HG03196 (cell line): ENCODE measurements around the gene LETM1.

Experiments used
- ATAC-seq: cut with Tn5 transposase; IDR thresholded peaks from one replicate; pipeline ENCODE4 v1.9.1; 2021; ENCODE audit not compliant: unreplicated experiment

Gene LETM1

GRCh38 chr4:1783015-1783414, 72.9 kb downstream of the LETM1 start:
- ATAC-seq: no peak

DNA sequence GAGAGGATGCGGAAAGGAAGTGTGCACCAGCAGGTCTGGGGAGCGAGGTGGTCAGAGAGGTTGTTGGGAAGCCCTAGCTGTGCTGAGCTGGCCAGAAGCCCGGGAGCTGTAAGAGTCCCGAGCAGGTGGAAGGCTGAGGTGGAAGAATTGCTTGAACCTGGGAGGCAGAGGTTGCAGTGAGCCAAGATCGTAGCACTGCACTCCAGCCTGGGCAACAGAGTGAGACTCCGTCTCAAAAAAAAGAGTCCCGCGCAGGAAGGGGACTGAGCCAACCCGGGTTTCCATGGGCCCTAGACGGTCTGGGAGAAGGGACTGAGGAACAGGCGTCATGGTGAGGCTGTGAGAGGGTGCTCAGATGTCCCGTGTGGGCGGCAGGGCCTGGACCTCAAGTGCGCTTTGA, 75.5 kb downstream of the LETM1 start:
- no peak for ATAC-seq

- no peak for ATAC-seq
Measured at GRCh38 chr4:1779588-1780382, 76.2 kb downstream of the LETM1 start.

GRCh38 chr4:1778642-1779392, 77.1 kb downstream of the LETM1 start:
- no peak for ATAC-seq

DNA sequence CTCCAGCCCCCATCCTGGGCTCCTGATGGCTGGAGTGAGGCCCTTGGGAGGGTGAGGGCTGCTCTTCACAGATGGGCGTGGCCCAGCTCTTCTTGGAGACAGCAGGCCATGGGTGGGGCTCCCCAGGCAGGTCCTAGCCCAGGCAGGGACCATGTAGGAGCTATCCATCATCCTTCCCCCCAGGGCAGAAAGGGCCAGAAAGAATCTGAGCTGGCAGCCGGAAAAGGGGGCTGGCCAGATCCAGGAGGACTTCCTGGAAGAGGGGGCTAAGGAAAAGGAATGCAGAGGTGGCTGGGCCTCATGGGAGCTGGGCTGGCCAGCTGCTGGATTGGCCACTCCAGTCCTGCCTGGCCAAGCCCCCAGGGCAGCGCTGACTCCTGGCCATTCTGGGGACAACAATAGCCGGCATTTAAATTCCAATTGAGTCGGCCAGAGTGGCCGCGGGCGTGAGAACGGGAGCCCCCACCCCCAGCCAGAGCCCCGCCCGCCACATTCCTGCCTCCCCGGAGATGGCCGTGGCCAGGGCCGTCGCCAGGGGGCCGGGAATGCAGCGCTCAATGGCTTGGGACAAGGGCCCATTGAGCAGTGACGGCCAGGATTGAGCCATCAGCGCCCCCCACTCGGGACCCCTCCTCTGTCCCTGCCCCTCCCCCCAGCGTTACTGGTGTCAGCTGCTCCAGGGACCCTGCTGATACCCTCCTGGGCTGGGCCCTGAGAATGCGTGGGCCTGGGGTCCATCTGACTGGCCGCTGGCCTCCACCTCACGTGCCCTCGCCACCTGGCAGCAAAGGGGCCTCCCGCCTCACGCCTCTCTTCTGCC, 77.9 kb downstream of the LETM1 start:
- ATAC-seq: no peak

DNA sequence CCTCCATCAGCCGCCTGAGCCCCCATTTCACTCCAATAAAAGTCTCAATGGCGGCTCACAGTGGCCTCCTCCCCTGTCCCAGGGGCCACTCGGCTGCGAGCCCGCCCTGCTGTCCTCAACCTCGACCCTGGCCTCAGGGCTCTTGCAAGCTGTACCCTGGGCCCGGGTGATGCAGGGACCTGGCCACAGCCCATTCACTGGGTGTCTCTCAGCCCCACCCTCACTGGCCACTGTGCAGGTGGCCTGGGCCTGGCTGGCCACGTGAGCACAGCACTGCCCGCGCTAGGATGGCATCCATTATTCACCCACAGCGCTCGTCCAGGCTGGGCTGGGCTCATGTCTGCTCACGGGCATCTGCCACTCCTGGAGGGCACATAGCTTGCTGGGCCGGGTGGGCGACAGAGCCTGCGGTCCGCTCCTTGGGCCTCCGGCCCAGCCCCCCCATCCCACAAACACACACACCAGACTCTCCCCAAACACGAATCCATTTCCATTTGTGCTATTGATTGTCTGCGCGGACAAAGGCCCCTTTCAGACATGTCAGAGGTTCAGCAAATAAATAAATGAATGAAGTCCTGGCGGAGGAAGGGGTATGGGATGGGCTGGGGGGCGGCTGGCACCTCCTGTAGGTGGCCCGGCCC, 79.3 kb downstream of the LETM1 start:
- ATAC-seq: no peak

GRCh38 chr4:1775731-1776500, 80.0 kb downstream of the LETM1 start:
- ATAC-seq: no peak

DNA sequence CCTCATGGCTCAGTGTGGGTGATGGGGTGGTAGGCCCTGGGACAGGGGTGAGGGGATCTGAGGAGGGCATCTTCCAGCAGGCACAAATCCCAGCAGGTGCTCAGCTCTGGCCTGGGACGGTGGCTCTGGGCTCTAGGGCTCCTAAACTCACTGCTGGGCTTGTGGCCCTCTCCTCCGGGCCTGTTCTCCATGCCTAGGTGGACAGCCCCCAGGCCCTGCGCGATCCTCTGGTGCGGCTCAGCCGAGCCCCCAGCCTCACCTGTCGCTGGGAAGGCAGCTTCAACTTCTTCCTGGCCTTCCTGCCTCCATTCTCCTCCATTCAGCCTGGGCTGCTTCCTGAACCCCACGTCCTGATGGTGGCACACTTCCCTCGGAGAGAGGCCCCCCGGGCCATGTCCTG, 82.2 kb downstream of the LETM1 start:
- ATAC-seq: no peak

- no peak for ATAC-seq
Measured at GRCh38 chr4:1772853-1773538, 83.0 kb downstream of the LETM1 start.

DNA sequence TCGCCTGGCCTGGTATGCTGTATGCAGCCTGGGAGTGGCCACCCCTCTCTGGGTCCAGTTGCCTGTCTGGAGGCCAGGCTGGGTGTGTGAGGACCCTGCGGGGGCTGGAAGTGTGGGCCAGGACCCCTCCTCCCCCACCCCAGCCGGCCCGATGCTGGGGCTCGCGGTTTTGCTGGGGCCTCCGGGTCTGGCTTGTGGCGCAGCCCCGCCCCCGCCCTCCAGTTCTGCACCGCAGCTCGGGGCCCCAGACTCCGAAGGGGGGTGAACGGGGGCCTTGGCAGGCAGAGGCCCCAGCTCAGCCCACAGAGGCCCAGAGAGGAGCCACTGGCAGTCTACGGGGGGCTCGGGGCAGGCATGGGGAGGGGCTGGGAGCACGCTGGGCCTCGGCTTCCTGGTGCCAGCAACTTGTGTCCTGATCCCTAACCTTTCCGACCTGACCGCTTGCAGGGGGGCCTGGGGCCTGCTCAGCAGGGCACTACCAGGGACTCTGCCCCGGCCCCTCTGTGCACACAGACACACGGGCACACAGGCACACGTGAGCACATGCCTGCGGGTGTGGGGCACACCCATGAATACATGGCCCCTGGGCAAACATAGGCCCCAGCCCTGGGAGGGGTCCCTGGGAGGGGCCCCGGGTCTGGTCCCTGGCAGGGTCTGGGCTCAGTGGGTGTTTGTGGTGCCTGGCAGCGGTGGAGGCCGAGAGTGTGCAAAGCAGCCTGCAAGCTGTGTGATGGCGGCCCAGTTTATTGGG, 84.2 kb downstream of the LETM1 start:
- no peak for ATAC-seq

DNA sequence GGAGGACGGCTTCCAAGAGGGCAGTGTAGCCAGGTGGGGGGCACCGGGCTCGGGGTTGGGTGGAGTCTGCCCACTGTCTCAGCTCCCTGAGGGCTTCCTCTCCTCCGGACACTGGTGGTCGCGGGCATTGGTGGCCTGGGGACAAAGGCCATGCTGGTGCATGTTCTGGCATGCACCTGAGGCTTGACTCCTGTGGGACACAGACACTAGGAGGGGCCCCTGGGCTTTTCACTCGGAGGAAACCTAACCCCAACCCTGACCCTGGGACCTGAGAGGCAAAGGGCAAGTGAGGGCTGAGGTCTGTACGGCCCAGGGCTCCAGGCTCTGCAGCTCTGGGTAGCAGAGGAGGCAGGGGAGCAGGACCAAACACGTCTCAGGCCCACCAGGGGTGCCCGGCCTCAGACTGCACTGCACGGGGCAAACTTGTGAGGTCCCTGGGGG, 85.1 kb downstream of the LETM1 start:
- ATAC-seq: no peak

- ATAC-seq: no peak
Measured at GRCh38 chr4:1770245-1770644, 85.7 kb downstream of the LETM1 start.

DNA sequence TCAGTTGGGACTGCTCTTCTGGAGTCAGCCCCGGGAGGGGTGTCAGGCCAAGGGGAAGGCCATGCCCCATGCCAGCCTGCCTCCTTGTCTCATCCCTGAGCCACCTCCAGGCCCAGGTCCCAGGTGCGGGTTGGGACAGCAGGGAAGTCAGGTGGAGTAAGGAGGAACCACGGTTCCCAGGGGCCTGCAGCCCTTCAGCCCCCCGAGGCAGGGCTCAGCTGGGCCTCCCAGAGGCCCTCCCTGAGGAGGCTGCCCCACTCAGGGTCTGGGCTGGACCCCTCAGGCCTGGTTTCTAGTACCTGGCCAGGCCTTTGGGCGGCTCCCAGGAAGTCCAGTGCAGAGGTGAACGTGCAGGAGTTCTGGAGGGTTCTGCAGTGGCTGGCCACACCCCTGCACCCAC, 86.3 kb downstream of the LETM1 start:
- ATAC-seq: no peak

DNA sequence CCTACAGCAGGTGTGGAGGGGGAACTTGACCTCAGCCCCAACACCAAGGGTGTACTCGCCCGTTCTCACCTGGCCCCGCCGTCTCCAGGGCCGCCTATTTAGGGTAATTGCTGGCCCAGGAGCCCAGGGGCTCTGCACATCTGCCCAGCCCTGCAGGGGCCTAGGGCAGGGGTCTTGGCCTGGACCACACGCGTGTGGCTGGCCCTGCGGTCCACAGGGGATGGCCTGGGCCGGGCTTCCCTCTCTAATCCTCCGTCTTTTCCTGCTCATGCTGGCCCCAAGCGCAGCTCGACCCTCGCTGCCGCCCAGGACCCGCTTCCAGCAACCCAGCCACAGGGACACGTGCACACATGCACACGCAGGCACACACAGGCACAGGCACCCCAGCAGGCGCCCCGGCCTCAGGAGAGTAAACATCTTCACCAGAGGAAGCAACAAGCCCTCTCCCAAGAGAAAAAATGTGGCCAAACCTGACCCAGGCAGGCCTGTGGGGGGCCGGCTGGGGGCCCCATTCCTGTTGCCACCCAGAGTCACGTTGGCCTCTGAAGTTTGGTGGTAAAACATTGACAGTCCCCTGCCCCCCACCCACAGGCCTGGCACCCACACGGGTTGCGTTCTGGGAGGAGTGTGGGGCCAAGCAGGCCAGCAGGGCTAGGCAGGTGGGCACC, 87.5 kb downstream of the LETM1 start:
- no peak for ATAC-seq

DNA sequence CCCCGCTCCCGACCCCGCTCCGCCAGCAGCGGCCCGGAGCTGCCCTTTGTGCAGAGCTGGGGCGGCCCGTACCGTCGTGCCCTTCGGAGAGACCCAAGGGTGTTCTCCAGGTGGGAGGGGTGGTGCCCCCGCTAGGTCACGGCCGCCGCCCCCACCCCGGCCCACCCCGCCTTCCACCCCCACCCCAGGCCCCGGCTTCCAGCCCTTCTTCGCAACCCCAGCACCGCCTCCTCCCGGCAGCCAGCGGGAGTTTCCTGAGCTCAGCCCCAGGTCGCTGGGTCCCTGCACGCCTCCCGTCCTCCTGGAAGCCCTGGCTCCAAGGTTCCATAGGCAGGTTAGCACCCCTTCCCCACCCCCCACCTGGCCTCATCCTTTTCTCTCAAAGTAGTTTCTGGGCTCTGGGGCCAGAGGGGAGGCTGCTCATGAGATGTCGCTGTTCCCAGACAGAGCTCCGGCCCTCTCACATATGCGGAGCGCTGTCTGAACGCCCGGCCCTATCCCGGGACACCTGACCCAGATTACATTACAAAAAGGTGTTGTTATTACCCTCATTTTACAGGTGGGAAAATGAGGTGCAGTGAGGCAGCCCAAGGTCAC, 88.1 kb downstream of the LETM1 start:
- no peak for ATAC-seq

DNA sequence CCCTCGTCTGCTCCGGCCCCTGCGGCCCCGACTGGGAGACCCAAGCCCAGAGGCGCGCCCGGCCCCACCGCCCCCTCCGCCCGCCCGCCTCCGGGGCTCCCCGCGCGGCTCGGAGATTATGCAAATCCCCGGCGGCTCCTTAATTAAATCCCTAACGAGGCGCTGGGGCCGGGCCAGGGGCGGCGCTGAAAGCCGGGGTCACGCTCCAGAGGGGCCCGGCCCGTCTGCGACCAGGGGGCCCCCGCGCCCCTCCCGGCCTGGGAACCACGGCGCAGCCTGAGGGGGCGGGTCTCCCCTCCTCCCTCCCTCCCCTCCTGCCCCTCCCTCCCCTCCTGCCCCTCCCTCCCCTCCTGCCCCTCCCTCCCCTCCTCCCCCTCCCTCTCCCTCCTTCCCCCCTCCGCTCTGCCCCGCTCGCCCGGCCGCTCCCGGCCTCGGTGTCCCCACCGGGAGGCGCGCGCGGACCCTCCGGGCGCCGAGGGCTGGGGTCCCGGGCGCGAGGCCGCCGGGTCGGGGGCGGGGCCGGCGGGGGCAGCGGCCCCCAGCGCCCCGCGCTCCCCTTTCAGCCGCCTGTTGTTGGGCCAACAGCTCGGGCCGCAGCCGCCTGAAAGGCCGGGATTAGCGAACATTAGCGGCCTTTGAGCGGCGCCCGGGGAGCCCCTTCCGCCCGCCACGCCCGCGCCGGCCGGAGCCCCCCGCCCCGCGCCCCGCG, 88.7 kb downstream of the LETM1 start:
- ATAC-seq: no peak
